Kasumi-1 (cell line): Measurements from ENCODE around the gene RCAN3.
"Not testable (repeated sequence)": the region's sequence is repeated elsewhere in the genome, so short reads cannot be mapped to it uniquely, and the experiment has no call there.

Source experiments
- DNase-seq, 2 experiments: peaks; one replicate each; lab custom pipeline; 2025; lab: John Stamatoyannopoulos, UW

RCAN3 gene

DNA sequence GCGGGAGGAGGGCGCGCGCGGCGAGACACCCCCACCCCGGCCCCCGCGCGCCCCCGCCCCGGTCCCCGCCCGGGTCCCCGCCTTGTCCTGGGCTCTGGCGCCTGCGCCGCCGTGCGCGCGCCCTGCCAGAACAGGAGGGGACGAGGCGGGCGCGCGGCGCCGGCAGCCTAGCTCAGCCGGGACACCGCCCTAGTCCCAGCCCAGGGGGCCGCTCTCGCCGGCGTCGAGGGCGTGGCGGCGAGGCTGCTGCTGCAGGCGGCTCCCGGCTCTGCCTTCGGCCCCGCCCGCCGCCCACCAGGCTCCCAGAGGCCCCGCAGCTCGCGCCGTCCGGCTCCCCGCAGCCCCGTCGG, at the start of gene RCAN3:
TSS of gene RCAN3 (plus strand) at position 128 of the 350 bp plus-strand sequence. CDS start 11,537 bp downstream, outside the sequence.
- peak; percentile 85 to 88 for DNase-seq

DNA sequence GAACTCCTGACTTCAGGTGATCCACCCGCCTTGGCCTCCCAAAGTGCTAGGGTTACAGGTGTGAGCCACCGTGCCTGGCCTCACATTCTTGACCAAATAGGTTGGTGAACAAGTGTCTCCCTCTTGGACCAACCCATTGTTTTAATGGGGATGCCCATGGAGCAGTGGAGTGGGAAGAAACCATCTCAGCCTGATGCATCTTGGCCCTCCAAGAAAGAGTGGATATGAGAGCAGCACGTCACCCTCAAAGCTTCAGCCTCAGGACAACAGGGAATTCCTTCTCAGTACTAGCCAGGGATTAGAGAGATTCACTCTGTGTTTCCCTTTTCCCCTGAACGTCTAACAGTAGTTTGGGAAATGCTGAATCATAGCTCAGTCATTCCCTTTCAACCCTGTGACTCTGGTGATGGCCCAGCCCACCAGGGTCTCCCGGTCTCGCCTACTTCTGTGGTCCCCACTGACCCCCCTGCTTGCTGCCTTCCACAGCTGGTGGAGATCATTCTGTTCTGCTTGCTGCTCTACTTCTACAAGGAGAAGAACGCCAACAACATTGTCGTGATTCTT, 49.6 kb upstream of the RCAN3 start:
- no peak for DNase-seq

DNA sequence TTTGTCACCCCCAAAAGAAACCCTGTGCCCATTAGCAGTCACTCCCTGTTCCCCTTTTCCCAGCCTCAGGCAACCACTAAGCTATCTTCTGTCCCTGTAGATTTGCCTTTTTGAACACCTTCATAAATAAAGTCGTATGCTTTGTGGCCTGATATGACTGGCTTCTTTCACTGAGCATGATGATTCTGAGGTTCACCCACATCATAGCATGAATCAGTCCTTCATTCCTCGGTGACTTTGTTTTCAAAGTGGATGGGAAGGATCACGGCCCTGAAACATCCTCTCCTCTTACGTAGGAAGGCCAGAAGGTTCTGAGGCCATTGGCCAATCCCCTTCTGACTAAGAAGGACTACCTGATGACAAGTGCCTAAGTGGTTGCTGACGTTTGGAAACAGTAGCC, 48.0 kb upstream of the RCAN3 start:
- DNase-seq: no peak

DNA sequence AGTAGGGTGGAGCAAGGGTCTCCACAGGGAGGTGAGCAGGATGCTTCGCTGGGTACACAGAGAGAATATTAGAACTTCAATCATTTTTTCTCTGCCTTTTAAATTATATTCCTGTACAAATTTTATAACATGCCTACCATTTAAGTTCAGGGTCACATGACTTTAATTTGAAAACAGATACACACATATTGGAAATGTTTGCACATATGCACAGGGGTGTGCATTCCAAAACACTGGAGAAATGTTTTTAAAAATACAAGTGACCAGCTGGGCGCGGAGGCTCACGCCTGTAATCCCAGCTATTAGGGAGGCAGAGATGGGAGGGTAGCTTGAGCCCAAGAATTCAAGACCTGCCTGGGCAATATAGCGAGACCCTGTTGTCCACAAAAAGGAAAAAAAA, 47.4 kb upstream of the RCAN3 start:
- no peak for DNase-seq

DNA sequence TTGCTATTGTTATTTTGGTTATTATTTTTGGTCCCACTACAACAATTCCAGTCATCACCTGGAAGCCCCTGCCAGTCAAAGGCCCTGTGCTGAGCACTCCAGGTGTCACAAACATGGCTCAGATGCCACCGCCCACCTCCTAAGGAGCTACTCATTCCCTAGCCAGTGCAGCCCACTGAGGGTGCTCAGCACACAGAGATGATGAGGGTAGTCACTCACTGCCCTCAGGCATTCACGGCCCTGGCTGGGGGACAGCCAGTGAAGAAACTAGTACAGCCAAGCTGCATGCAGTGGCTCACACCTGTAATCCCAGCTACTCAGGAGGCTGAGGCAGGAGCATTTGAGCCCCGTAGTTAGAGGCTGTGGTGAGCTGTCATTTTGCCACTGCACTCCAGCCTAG, 44.8 kb upstream of the RCAN3 start:
- no peak for DNase-seq

DNA sequence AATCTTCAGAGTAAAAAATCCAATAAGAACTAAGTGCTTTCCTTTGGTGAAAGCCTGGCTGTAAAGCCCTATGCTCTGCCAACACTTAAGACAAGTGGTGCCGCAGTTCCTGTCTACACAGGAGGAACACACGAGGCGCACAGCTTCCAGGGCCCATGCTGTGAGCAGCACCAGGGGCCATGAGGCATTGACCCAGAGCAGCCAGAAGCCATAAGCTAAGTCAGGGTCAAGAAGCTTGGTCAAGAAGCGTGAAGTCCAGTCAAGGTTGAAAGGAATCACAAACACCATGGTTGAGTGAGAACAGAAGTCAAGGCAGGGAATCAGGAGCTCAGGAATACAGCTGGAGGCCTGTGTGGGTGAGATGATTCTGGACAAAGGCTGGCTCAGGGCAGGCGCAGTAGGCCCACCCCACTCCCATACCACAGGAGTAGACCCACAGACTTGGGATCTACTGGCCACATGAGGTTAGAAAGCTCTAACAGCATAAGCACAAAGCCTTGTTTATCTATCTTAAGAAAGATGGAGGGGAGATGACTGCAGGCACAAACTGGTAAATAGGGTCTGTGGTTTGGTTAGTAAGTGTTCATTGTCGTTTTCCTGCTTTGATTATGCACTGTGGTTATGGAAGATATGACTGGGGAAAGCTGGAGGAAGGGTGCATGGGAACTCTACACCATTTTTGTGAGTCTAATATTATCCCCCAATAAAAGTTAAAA, 42.9 kb upstream of the RCAN3 start:
- no peak for DNase-seq

DNA sequence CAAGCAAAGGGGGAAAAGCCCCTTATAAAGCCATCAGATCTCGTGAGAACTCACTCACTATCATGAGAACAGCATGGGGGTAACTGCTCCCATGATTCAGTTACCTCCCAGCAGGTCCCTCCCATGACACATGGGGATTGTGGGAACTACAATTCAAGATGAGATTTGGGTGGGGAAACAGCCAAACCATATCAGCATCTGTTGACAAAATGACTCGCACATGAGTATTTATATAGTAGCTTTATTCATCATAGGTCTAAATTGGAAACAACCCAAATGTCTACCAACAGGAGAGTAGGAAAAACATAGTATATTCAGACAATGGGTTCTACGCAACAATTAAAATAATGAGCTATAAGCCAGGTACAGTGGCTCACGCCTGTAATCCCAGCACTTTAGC, 40.5 kb upstream of the RCAN3 start:
- DNase-seq: not testable (repeated sequence)

DNA sequence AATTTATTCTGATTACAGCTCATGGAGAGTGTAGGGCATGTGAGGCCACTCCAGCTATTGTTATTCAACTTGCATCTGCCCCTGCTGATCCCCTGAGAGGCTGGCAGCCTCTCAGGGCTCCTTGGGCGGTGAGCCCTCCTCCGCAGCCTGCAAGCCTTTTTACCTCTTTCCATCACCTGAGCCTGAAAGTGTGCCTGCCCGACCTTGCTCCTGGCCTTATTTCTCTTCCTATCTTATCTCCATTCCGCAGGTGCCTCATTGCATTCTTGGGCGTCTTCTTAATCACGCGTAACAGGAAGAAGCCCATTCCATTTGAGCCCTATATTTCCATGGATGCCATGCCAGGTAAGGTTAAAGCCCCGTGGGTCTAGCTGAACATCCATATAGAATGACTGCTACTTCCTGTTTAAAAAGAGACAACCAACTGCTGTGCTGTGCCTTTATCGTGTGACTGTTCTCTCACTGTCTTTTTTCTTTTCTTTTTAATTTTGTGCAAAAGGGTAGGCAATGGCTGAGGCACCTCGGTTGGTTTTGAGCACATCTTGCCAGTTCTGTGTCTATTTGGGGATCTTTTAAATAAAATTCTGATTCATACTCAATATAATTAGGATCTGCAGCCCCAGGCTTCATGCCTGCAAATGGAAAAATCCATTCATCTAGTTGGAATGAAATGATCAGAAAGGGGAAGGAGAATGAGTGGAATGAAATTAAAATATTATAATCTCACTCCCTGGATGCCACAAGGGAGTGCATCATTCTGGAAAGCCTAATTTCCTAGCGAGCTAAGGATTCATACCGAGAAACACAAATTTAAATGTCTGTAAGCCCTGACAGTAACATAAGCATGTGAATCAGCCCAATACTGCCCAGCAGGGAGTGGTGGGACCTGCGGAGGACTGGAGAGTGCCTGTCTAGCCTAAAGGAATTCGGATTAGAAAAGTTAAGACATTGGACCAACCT, 38.6 kb upstream of the RCAN3 start:
- DNase-seq: no peak

DNA sequence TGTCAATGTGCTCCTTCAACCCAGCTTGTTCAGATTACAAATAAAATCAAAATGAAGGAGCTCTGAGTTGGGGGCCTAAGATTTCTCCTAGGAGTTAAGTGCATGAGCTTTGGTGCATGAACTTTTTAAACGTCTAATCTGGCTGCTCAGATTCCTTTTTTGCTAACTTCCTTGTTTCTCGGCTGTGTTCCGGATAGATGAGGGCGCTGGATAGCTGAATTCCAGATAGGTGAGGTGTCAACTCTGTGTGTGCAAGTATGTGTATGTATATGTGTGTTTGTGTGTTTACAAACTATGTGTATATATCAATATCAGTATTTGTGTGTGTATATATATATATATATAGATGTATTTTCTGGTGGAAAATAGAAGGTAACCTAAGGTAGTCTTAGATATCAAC, 37.5 kb upstream of the RCAN3 start:
- peak in 1 of 2 experiments; percentile 6 for DNase-seq

DNA sequence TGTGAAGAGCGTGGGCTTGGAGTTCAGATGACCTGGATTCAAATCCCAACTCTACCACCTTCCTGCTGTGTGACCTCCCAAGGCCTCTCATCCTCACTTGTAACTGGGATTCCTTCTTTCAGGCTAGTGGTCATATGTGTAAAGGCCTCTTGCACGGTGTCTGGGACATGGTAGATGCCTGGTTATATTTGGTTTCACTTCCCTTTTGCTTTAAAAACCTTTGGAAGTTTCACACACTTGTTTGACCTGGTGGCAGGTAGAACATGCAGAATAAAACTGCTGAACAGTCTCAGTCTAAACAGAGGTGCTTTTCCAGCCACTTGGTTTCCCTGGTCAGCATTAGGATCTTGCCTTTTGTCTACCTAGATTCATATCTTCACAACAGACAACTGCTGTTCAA, 37.0 kb upstream of the RCAN3 start:
- DNase-seq: no peak

DNA sequence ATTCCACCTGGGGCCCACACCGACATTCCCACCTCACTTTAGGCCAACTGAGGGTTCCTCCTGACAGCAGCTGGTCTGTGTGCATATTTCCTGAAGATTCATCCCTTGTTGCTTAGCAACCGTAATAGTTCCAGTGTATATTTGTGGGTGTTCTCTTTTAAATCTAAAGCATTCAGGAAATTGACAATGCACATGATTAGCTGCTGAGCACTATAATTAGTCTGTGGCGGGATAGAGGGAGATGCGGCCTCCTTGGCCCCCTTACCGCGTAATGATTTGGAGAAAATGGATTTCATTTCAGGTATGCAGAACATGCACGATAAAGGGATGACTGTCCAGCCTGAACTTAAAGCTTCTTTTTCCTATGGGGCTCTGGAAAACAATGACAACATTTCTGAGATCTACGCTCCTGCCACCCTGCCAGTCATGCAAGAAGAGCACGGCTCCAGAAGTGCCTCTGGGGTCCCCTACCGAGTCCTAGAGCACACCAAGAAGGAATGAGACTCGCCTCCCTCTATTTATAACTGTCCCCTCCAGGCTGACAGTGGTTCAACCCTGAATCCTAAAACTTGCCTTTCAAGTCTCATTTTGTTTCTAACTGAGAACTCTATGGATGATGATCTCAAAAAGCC, 33.8 kb upstream of the RCAN3 start:
- no peak for DNase-seq

DNA sequence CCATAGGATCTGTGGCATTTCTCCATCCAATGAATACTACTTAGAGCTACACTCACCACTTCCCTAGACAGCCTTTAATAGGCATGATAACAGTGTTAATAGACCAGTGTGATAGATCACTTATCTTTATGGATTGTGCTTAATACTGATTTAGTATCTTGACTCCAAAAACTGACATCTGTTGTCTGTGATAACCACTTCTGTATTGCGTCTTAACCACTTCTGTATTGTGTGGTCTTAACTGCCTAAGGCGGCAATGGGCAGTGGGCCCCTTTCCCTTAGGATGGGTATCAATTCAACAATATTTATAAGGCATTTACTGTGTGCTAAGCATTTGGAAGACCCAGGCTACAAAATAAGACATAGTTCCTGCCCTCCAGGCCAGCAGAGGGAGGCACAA, 32.0 kb upstream of the RCAN3 start:
- DNase-seq: no peak

DNA sequence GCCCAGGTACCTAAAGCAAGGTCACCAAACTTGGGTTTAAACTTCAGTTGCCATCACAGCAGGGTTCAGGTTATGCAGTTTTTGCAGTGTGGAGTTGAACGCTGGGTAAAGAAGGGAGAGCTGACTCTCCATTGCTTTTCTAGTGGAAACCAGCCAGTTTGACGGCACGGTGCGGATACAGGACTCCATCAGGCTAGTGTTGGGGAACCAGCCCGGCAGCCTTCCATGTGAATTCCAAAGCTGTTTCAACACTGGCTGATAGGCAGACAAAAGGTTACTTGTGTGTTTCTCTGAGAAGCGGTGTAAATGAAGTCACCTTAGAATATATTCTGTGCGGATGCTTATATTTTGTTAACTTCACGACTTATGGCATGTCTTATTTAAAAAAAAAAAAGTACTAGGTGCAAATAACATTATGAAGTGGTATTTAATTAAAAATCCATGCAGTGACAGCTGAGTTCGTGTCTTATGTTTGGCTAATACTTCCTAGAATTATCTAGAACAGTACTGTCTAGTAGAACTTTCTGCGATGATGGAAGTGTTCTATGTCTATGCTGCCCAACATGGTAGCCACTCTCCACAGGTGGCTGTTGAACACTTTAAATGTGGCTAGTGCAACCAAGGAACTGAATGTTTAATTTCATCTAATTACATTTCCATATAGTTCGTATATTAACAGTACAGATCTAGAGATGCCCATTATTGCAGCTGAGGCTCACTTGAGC, 29.9 kb upstream of the RCAN3 start:
- DNase-seq: no peak

DNA sequence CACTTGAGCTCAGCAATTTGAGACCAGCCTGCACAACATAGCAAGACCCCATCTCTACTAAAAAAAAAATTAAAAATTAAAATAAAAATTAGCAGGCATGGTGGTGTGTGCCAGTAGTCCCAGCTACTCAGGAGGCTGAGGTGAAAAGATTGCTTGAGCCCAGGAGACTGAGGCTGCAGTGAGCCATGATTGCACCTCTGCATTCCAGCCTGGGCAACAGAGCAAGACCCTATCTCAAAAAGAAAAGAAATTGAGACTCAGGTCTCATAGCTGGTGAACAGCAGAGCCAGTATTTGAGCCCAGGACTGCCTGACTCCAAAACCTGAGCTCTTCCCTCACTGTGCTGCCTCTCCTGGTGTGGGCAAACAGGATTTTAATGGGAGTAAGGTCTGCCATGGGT, 28.4 kb upstream of the RCAN3 start:
- DNase-seq: no peak

DNA sequence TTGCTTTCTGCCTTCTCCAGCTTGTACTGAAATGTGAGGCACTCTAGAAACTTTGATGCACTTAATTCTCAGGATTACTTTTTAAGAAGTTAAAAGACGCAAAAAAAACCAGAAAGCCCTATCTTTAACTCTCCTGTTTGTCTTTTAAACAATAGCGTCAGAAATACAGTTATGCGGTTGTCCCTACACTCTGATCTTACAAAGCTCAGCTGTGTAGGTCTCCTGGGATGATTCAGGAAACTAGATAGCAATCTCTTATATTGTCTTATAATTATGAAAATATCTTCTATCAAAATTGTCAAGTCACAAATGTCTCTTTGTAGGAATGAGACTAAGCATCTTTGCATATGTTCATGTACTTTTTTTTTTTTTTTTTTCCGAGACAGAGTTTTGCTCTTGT, 26.9 kb upstream of the RCAN3 start:
- no peak for DNase-seq

DNA sequence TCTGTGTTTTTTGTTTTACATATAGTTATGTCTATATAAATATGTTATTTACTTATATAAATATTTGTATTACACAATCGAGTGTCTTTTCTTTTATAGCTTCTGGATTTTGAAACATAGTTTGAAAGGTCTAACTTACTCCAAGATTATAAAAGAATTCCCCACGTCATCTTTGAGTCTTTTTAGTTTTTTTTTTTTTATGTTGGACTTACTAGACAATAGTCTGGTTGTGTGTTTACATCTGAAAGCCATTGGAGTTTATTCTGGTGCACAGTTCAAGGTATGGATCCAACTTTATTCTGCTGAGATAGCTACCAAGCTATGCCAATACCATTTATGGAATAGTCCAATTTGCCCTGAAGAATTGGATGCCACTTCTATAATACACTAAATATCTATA, 26.1 kb upstream of the RCAN3 start:
- no peak for DNase-seq

DNA sequence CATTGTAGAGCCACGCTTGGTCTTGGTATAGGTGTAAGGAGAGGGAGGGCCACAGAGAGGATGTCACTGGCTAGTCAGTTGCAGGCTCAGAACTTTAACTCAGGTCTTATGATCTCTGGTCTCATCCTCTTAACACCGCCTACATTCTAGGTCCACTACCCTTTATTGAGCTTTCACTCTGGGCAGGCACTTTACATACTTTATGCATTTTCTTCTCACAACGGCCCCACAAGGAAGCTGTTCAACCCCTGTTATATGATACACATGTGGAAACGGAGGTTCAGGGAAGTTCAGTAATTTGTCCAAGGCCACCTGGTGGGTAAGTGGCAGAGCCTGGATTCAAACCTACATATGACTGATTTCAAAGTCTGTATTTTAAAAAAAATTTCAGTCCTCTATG, 25.3 kb upstream of the RCAN3 start:
- no peak for DNase-seq

DNA sequence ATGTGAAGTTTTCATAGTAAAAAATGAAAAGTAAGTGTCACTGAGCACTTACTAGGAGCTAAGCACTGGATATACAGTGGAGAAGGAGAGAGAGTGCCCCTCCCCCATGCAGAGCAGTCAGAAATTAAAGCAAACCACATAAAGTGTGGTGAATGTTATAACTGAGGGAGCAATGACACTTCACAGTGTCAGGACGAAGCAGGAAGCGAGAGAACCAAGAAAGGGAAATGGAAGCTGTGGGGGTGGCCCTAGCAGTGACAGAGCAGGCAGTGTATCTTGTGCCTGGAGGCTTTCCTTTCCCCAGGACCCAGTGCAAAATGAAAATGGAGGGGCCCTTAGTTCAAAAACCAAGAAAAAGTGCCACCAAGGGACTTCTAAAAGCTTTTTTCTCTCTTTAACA, 21.5 kb upstream of the RCAN3 start:
- peak; percentile 84 to 85 for DNase-seq

DNA sequence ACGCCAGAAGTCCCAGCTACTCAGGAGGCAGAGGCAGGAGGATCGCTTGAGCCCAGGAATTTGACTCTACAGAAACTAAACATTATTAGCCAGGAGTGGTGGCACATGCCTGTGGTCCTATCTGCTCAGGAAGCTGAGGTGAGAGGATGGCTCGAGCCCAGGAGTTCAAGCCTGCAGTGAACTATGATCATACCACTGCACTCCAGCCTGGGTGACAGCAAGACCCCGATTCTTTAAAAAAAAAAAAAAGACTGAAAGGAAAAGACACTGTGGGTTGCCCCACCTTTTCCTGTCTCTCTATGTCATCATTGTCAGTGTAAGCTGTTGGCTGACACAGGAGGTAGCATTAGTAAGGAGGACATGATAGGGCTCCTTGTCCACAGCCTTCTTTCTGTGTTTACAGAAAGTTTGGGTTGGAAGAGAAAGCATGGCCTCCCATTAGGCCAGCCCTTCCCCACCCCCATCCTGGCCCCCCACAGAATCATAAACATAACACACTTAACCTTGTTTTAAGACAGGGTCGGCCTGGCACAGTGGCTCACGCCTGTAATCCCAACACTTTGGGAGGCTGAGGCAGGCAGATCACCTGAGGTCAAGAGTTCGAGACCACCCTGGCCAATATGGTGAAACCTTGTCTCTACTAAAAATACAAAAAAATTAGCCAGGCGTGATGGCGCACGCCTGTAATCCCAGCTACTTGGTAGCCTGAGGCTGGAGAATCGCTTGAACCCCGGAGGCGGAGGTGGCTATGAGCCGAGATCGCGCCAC, 20.6 kb upstream of the RCAN3 start:
- DNase-seq: no peak

DNA sequence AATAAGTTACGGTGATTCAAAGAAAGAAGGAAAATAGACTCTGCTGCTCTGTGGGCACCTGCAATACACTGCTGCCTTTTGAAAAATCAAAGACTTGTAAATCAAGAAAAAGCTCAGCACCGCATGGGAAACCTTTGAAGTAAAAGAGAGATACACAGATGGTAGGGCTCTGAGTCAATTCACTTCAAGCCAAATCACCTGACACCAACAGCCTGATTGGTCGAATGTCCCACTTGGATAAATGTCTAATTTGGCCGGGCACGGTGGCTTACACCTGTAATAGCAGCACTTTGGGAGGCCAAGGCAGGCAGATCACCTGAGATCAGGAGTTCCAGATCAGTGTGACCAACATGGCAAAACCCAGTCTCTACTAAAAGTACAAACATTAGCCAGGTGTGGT, 19.2 kb upstream of the RCAN3 start:
- DNase-seq: no peak

DNA sequence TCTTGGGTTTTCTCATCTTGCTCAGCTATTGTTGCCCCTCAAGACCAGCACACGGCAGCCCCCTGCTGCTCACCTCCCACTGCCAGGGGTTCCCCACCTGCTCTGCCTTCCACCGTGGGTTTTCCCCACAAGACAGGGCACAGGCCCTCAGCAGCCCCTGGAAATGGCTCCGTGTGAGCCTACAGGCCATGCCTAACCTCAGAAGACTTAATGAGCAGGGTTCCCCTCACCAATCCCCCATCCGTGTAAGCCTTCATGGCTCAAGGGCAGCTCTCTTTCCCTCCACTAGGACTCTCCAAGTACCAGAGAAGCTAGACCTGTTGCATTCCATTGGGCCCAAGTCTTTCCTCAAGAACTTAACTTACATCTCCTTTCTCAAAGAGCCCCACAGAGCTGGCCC, 18.4 kb upstream of the RCAN3 start:
- DNase-seq: no peak
